Ovary (tissue), 9 donors: ENCODE results near the gene FADD. TPM values are rescaled to one million over a fixed set of nuclear protein-coding genes. Genes with fewer than 3 reads are reported as not detected.

Experiments used
- DNase-seq, 5 donors: peaks; one replicate each; pipeline ENCODE4 v3.0.0-alpha.2; 2019 to 2020
- H3K27ac ChIP-seq, 2 donors: fragments of 200-600 bp; one replicate each; pipeline versions ENCODE4 v1.5.1 to v1.8.0; 2019 to 2022
- H3K27me3 ChIP-seq: fragments of 200-600 bp; one replicate; pipeline ENCODE4 v1.8.0; 2022
- H3K36me3 ChIP-seq: fragments of 200-600 bp; sonication (generic); one replicate; pipeline ENCODE4 v1.5.1; 2019
- H3K4me1 ChIP-seq: one replicate; pipeline ENCODE4 v1.8.1; 2013; ENCODE audit warnings: mild to moderate bottlenecking, moderate library complexity; ENCODE audit not compliant: insufficient read depth
- H3K4me3 ChIP-seq: fragments of 200-600 bp; sonication (generic); one replicate; pipeline ENCODE4 v1.5.1; 2017
- H3K9me3 ChIP-seq, 2 donors: fragments of 200-600 bp in 1 of 2; sonication (generic) in 1 of 2; one replicate each; pipeline versions ENCODE4 v1.5.1 to v1.8.1; 2013 to 2019; ENCODE audit warnings: mild to moderate bottlenecking in 1 of 2, moderate library complexity in 1 of 2
- EP300 ChIP-seq: sonication (generic); formaldehyde crosslinking; IDR thresholded peaks from one replicate; pipeline ENCODE4 v1.6.1; 2017; ENCODE audit warnings: antibody characterized with exemption
- POLR2A ChIP-seq: fragments of 450-650 bp; IDR thresholded peaks from one replicate; pipeline ENCODE4 v1.6.1; 2017; ENCODE audit warnings: antibody characterized with exemption, mild to moderate bottlenecking, moderate library complexity
- WGBS, 3 donors: extraction: QIAGEN DNeasy Blood & Tissue Kit in 1 of 3; methylation state at CpG; one replicate each; pipeline versions ENCODE4 v1.1.5 to v1.1.7; 2013 to 2017; 5-methylcytosine and 5-hydroxymethylcytosine counted together
- intact Hi-C, 4 donors: fragments of 100-400 bp; cut with DNase I; formaldehyde crosslinking; loops; one replicate each; pipeline versions ENCODE4 v1.11.0 to v1.15.1; 2022 to 2023
- polyA plus RNA-seq, 2 donors: library from polyadenylated mRNA; stranded (reverse); fragments of 200-250 nt in 1 of 2; fragments of 350-450 nt in 1 of 2; fragmentation: Illumina TruSeq in 1 of 2; extraction: RNeasy Lipid Tissue Mini Kit (QIAGEN cat#74804) in 1 of 2; gene quantifications; one replicate each; pipeline ENCODE4 v1.2.3, GENCODE V29; 2013 to 2014
- total RNA-seq, 7 donors: library from RNA; depleted of rRNA in 2 of 7; stranded (reverse); fragments of >200 nt in 2 of 7; fragmentation: NEBNext Ultra II Directional in 3 of 7; extraction: Animal tissue kit (Norgen Biotek cat#: 25700) in 3 of 7; gene quantifications; one replicate each; pipeline versions ENCODE4 v1.1.0 to v1.2.4, GENCODE V29; 2016 to 2023
- TF ChIP-seq, protein P1 (sequence below), 3 donors: fragments of 450-650 bp in 2 of 3; fragments of 200-600 bp in 1 of 3; IDR thresholded peaks; one replicate each; pipeline versions ENCODE4 v1.5.1 to v1.8.0; 2016 to 2022; ENCODE audit warnings: antibody characterized with exemption in 3 of 3, mild to moderate bottlenecking in 1 of 3
- donor health status: DM: no; HTN: no; CAD: no; lungs with moderate emphysema.
- donor health status: DM: no; HTN: no; CAD: no.
- donor health status: Bipolar disorder and iron deficiency.
- donor health status: DM: yes; HTN: yes; CAD: no.
- donor health status: DM: no; HTN: no; CAD: no.
- donor health status: DM: yes; HTN: yes; CAD: no.

FADD gene
- total and polyA plus RNA-seq, 9 donors: 13.1 to 22.3 (median 16.5) TPM

DNA sequence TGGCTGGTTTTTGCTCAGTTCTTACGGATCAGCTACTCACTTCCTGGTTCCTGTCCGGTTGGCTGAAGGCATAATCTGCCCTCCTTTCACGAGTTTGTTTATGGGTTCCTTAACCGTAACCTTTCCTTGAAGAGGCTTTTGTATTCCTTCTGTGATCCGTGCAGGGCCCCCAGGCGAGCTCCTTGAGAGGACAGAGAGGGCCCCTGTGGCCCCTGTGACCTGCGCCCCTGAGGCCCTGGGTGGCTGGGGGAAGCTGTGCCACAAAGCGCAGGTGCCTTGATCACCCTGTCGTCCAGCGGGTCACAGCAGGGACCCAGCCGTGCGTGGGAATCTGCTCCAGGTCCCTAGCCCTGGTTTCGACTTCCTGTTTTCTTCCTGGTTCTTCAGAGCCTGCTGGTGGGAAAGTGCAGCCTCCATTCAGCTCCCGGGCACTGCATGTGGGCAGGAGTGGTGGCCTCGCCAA lies 27.8 kb upstream of the FADD start:
- no peak overlapping the region for H3K27ac ChIP-seq
- no peaks in the 10 kb centered on the region for H3K27me3 ChIP-seq
- WGBS, 3 donors: 66 to 69% (median 67%) methylated on average over 15 of the region's 15 CpGs
- H3K36me3 ChIP-seq: no peaks in the 10 kb centered on the region
- H3K4me3 ChIP-seq: no peak overlapping the region
- H3K4me1 ChIP-seq: no peaks in the 10 kb centered on the region
- DNase-seq: no peak
- intact Hi-C loops: no loop called here
- TF ChIP-seq EP300: no peak
- TF ChIP-seq, protein P1, sequence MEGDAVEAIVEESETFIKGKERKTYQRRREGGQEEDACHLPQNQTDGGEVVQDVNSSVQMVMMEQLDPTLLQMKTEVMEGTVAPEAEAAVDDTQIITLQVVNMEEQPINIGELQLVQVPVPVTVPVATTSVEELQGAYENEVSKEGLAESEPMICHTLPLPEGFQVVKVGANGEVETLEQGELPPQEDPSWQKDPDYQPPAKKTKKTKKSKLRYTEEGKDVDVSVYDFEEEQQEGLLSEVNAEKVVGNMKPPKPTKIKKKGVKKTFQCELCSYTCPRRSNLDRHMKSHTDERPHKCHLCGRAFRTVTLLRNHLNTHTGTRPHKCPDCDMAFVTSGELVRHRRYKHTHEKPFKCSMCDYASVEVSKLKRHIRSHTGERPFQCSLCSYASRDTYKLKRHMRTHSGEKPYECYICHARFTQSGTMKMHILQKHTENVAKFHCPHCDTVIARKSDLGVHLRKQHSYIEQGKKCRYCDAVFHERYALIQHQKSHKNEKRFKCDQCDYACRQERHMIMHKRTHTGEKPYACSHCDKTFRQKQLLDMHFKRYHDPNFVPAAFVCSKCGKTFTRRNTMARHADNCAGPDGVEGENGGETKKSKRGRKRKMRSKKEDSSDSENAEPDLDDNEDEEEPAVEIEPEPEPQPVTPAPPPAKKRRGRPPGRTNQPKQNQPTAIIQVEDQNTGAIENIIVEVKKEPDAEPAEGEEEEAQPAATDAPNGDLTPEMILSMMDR (IDR thresholded peaks at IDR 0.05): no peak
- no peak for TF ChIP-seq POLR2A
- H3K9me3 ChIP-seq: no peaks in the 10 kb centered on the region

- H3K27ac ChIP-seq: no peak overlapping the region
- intact Hi-C loops: no loop called here
- no peaks in the 10 kb centered on the region for H3K27me3 ChIP-seq
- no peak for TF ChIP-seq POLR2A
- no peak for TF ChIP-seq EP300
- TF ChIP-seq, protein P1 (IDR thresholded peaks at IDR 0.05): no peak
- H3K36me3 ChIP-seq: no peaks in the 10 kb centered on the region
- no peaks in the 10 kb centered on the region for H3K4me1 ChIP-seq
- no peak overlapping the region for H3K4me3 ChIP-seq
- whole genome bisulfite sequencing, 3 donors: 84 to 88% (median 86%) methylated on average over 39 of the region's 39 CpGs
- H3K9me3 ChIP-seq: no peaks in the 10 kb centered on the region
- no peak for DNase-seq
Measured at GRCh38 chr11:70176940-70177689, 26.0 kb upstream of the FADD start.

GRCh38 chr11:70180906-70181305 lies 22.2 kb upstream of the FADD start:
- 81 to 87% (median 82%) methylated on average over 11 of the region's 11 CpGs for WGBS, 3 donors
- Histone ChIP-seq H3K9me3 (no peaks in the 10 kb centered on the region), H3K4me3 (no peak overlapping the region), H3K27me3 (no peaks in the 10 kb centered on the region), H3K36me3 (no peaks in the 10 kb centered on the region), H3K27ac (no peak overlapping the region), H3K4me1 (no peaks in the 10 kb centered on the region)
- intact Hi-C loops: no loop called here
- TF ChIP-seq, protein P1 (IDR thresholded peaks at IDR 0.05): no peak
- TF ChIP-seq POLR2A: no peak
- no peak for TF ChIP-seq EP300
- DNase-seq: no peak

DNA sequence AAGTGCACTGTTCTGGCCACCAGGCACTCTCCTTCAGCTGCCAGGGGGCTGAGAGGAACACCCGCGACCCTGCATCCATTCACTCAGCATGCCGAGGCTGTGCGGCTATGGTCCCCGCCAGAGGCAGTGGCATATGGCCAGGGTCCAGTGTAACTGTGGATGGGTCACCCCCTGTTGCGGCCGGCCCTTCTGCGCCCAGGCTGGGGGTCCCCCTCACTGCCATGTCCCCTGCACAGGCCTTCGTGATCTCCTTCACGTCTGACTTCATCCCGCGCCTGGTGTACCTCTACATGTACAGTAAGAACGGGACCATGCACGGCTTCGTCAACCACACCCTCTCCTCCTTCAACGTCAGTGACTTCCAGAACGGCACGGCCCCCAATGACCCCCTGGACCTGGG lies 20.8 kb upstream of the FADD start:
- Histone ChIP-seq H3K4me3 (no peak overlapping the region), H3K27me3 (no peaks in the 10 kb centered on the region), H3K27ac (no peak overlapping the region), H3K36me3 (no peaks in the 10 kb centered on the region), H3K4me1 (no peaks in the 10 kb centered on the region), H3K9me3 (no peaks in the 10 kb centered on the region)
- 82 to 90% (median 90%) methylated on average over 18 of the region's 18 CpGs for WGBS, 3 donors
- TF ChIP-seq, protein P1 (IDR thresholded peaks at IDR 0.05): no peak
- TF ChIP-seq POLR2A: no peak
- DNase-seq: no peak
- intact Hi-C loops: no loop called here
